Osteoblast (primary cell): ENCODE results near the gene SLC25A17. TPM values are rescaled to one million over a fixed set of nuclear protein-coding genes. Genes with fewer than 3 reads are reported as not detected.

Experiments
- DNase-seq: peaks from one replicate; pipeline ENCODE4 v3.0.0; 2011; ENCODE audit warnings: low spot score, mixed read lengths; ENCODE audit not compliant: insufficient read length; ENCODE audit errors: missing footprints
- H2AFZ ChIP-seq: 2 replicates; pipeline ENCODE4 v1.6.0; 2011; ENCODE audit warnings: mild to moderate bottlenecking, low read length
- H3K27ac ChIP-seq: 2 replicates; pipeline ENCODE4 v1.5.1; 2011; ENCODE audit warnings: mild to moderate bottlenecking, low read depth, low read length, moderate library complexity
- H3K27me3 ChIP-seq: 2 replicates; pipeline ENCODE4 v1.6.0; 2012; ENCODE audit warnings: mild to moderate bottlenecking, control low read depth, inconsistent platforms, low read length, moderate library complexity; ENCODE audit not compliant: insufficient read depth
- H3K36me3 ChIP-seq: 2 replicates; pipeline ENCODE4 v1.5.1; 2011; ENCODE audit warnings: mild to moderate bottlenecking, low read length, control low read depth, moderate library complexity; ENCODE audit not compliant: insufficient read depth
- H3K4me1 ChIP-seq: 2 replicates; pipeline ENCODE4 v1.5.1; 2011; ENCODE audit warnings: mild to moderate bottlenecking, low read length, control low read depth, moderate library complexity; ENCODE audit not compliant: insufficient read depth
- H3K4me2 ChIP-seq: 2 replicates; pipeline ENCODE4 v1.6.0; 2011; ENCODE audit warnings: mild to moderate bottlenecking, low read length; ENCODE audit not compliant: insufficient read depth
- H3K4me3 ChIP-seq: fragments of 200-600 bp; sonication (generic); 3 replicates; pipeline ENCODE4 v1.5.1; 2012; ENCODE audit warnings: mild to moderate bottlenecking, low read length, inconsistent platforms; ENCODE audit not compliant: insufficient read depth
- H3K79me2 ChIP-seq: 2 replicates; pipeline ENCODE4 v1.6.0; 2012; ENCODE audit warnings: mild to moderate bottlenecking, low read length, control low read depth, inconsistent platforms; ENCODE audit not compliant: insufficient read depth
- H3K9me3 ChIP-seq: 2 replicates; pipeline ENCODE4 v1.5.1; 2011; ENCODE audit warnings: low read depth, low read length, control low read depth
- H4K20me1 ChIP-seq: 2 replicates; pipeline ENCODE4 v1.6.0; 2012; ENCODE audit warnings: mild to moderate bottlenecking, low read length, control low read depth; ENCODE audit not compliant: insufficient read depth
- total RNA-seq: library from RNA; depleted of rRNA; stranded (reverse); fragments of >200 nt; gene quantifications from 2 replicates; pipeline ENCODE4 v1.2.3, GENCODE V29; 2012
- TF ChIP-seq, protein P1 (sequence below): IDR thresholded peaks from 2 replicates; pipeline ENCODE4 v1.5.1; 2011; ENCODE audit warnings: mild to moderate bottlenecking, low read depth, low read length, moderate library complexity; ENCODE audit errors: extremely low read depth

Gene SLC25A17
- total RNA-seq, 1 donor, result 16.3 TPM

GRCh38 chr22:40749829-40750228 is 69.3 kb downstream of the SLC25A17 start:
- no peaks in the 10 kb centered on the region for H3K4me1 ChIP-seq
- peaks cover 3% of the 10 kb centered on the region for H3K9me3 ChIP-seq
- no peaks in the 10 kb centered on the region for H3K36me3 ChIP-seq
- peaks cover 7% of the 10 kb centered on the region for H3K27me3 ChIP-seq
- DNase-seq, result no peak
- H3K27ac ChIP-seq, result no peak overlapping the region
- no peak overlapping the region for H2AFZ ChIP-seq
- no peaks in the 10 kb centered on the region for H4K20me1 ChIP-seq
- H3K4me2 ChIP-seq, result no peak overlapping the region
- H3K79me2 ChIP-seq, result no peaks in the 10 kb centered on the region
- H3K4me3 ChIP-seq, result no peak overlapping the region
- TF ChIP-seq, protein P1, sequence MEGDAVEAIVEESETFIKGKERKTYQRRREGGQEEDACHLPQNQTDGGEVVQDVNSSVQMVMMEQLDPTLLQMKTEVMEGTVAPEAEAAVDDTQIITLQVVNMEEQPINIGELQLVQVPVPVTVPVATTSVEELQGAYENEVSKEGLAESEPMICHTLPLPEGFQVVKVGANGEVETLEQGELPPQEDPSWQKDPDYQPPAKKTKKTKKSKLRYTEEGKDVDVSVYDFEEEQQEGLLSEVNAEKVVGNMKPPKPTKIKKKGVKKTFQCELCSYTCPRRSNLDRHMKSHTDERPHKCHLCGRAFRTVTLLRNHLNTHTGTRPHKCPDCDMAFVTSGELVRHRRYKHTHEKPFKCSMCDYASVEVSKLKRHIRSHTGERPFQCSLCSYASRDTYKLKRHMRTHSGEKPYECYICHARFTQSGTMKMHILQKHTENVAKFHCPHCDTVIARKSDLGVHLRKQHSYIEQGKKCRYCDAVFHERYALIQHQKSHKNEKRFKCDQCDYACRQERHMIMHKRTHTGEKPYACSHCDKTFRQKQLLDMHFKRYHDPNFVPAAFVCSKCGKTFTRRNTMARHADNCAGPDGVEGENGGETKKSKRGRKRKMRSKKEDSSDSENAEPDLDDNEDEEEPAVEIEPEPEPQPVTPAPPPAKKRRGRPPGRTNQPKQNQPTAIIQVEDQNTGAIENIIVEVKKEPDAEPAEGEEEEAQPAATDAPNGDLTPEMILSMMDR, result no peak

DNA sequence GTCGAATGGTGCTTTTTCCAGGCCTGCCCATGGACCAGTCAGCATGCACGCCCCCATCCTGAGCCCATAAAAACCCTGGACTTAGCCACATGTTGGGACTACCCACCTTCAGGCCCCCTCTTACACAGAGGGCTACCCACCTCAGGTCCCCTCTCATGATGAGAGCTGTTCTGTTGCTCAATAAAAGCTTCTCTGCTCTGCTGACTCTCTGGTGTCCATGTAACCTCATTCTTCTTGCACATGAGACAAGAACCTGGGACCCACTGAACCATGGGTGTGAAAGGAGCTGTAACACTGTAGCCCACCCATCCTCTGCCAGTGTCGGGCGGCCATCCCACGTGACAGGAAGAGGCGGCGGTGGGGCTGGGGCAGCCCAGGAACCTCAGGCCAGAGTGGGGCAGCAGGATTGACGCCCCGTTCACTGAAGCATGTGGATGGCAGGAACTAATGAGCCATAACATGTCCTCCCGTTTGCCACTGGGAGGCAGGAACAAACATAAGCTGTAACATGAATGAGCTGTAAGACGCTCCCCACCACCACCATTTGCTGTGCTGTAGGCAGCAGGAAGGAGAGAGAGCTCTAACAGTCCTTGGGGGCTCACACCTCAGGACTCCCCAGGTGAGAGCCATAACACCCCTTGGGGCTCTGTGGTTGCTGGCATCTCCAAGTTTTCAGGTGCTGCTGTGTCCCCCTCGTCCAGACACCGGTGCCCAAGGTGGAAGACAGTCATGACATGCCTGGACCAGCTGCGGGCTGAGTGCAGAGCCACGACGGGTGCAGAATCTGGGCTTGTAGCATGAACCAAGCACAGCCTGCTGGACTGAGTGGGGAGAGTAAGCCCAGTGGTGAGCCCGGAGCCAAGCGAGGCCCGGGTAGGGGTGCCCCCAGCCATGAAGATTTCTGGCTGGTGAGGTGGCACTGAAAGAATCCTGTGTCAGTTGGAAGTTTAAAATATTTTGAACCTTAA is 70.5 kb downstream of the SLC25A17 start:
- no peak overlapping the region for H3K4me2 ChIP-seq
- peaks cover 3% of the 10 kb centered on the region for H3K9me3 ChIP-seq
- peaks cover 7% of the 10 kb centered on the region for H3K27me3 ChIP-seq
- peak; percentile 46 for DNase-seq
- TF ChIP-seq, protein P1, result no peak
- no peak overlapping the region for H2AFZ ChIP-seq
- no peaks in the 10 kb centered on the region for H3K4me1 ChIP-seq
- no peaks in the 10 kb centered on the region for H3K79me2 ChIP-seq
- no peaks in the 10 kb centered on the region for H4K20me1 ChIP-seq
- no peaks in the 10 kb centered on the region for H3K36me3 ChIP-seq
- H3K4me3 ChIP-seq, result no peak overlapping the region
- no peak overlapping the region for H3K27ac ChIP-seq

GRCh38 chr22:40747361-40747760 is 71.8 kb downstream of the SLC25A17 start:
- Histone ChIP-seq H4K20me1 (no peaks in the 10 kb centered on the region), H3K4me1 (no peaks in the 10 kb centered on the region), H3K27ac (no peak overlapping the region), H3K27me3 (peaks cover 7% of the 10 kb centered on the region), H3K4me2 (no peak overlapping the region), H3K4me3 (no peak overlapping the region), H3K79me2 (no peaks in the 10 kb centered on the region), H3K36me3 (no peaks in the 10 kb centered on the region), H2AFZ (no peak overlapping the region), H3K9me3 (peaks cover 3% of the 10 kb centered on the region)
- TF ChIP-seq, protein P1, result no peak
- DNase-seq, result no peak
